Measurements from ENCODE around the gene LCK.

The LCK gene

GRCh38 chr1:32329931-32330466 lies 78.9 kb downstream of the LCK start:
- no peak for DNase-seq

- no peak for DNase-seq
These were observed 79.6 kb downstream of the LCK start for GRCh38 chr1:32330558-32331151.

- no peak for DNase-seq
These were observed 80.5 kb downstream of the LCK start for GRCh38 chr1:32331549-32331948.

GRCh38 chr1:32332290-32333079 lies 81.4 kb downstream of the LCK start:
- no peak for DNase-seq

- no peak for DNase-seq
These were observed 82.3 kb downstream of the LCK start for GRCh38 chr1:32333251-32333963.

GRCh38 chr1:32334274-32334861 lies 83.3 kb downstream of the LCK start:
- no peak for DNase-seq

GRCh38 chr1:32334864-32335534 lies 83.9 kb downstream of the LCK start:
- no peak for DNase-seq

- no peak for DNase-seq
These were observed 84.4 kb downstream of the LCK start for GRCh38 chr1:32335535-32335789.
